RWPE2 (cell line): ENCODE data around the gene LRRC28.

Source experiments
- ATAC-seq: fragments of 200-7000 bp; cut with Tn5 transposase; 3 replicates; pipeline ENCODE4 v1.9.1; 2021; ENCODE audit warnings: low read depth
- DNase-seq: peaks from one replicate; pipeline ENCODE4 v3.0.0-alpha.2; 2020; ENCODE audit warnings: low spot score
- H3K27ac ChIP-seq: fragments of 450-650 bp; 2 replicates; pipeline ENCODE4 v1.5.1; 2017; ENCODE audit warnings: mild to moderate bottlenecking; ENCODE audit not compliant: poor library complexity, severe bottlenecking
- H3K27me3 ChIP-seq: fragments of 250-450 bp; sonication (Bioruptor Pico); 2 replicates; pipeline ENCODE4 v1.5.1; 2021; ENCODE audit warnings: mild to moderate bottlenecking, moderate library complexity; ENCODE audit not compliant: insufficient read depth, poor library complexity, severe bottlenecking
- H3K36me3 ChIP-seq: fragments of 250-450 bp; sonication (Bioruptor Pico); 2 replicates; pipeline ENCODE4 v1.5.1; 2020; ENCODE audit warnings: low read depth, mild to moderate bottlenecking, moderate library complexity
- H3K4me1 ChIP-seq: fragments of 250-450 bp; sonication (Bioruptor Pico); 2 replicates; pipeline ENCODE4 v1.5.1; 2021; ENCODE audit warnings: mild to moderate bottlenecking, moderate library complexity; ENCODE audit not compliant: insufficient read depth, poor library complexity, severe bottlenecking
- H3K4me3 ChIP-seq: fragments of 250-450 bp; sonication (Bioruptor Pico); 2 replicates; pipeline ENCODE4 v1.5.1; 2021; ENCODE audit warnings: mild to moderate bottlenecking, moderate library complexity; ENCODE audit not compliant: severe bottlenecking
- H3K9me3 ChIP-seq: fragments of 250-450 bp; sonication (Bioruptor Pico); 2 replicates; pipeline ENCODE4 v1.5.1; 2021; ENCODE audit warnings: mild to moderate bottlenecking, moderate library complexity; ENCODE audit not compliant: severe bottlenecking
- CTCF ChIP-seq: fragments of 450-650 bp; IDR thresholded peaks from one replicate; pipeline ENCODE4 v1.5.1; 2017; ENCODE audit warnings: mild to moderate bottlenecking, moderate library complexity; ENCODE audit not compliant: poor library complexity, severe bottlenecking

Gene LRRC28

DNA sequence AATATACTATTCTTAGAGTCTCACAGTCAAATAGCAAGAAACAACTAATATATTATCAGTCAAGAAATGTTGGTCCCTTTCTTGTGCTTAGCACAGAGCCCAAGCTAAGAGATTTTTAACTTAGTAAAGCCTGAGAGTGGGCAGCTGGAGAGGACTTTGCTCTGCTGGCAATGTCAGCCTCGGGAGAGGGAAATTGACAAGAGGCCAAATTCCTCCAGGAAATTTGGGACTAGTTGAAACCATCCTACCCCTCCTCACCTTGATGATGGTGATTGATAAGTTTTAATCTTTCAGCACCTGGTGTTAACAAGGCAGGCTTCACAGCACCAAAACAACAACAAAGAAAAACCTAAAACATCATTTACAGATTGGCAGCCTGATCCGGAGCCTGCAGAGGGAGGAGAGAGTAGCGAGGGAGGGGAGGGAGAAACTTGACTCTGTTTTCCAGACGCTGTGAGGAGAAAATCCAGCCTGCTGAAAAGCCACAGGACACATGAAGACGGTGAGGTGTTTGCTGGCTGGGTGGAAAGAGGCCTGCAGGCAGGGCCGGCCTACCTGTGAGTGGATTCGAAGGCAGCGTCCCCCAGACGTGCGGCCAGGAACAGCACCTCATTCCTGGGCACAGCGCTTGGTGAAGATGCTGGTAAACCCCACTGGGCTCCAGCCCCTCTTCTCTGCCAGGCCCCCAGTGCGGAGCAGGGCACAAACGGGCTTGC, 150.9 kb downstream of the LRRC28 start:
- ATAC-seq, result no peak
- DNase-seq, result no peak

GRCh38 chr15:99403597-99403996, 152.3 kb downstream of the LRRC28 start:
- DNase-seq, result no peak
- Histone ChIP-seq H3K27ac (no peak overlapping the region), H3K9me3 (no peaks in the 10 kb centered on the region), H3K27me3 (no peaks in the 10 kb centered on the region), H3K36me3 (no peaks in the 10 kb centered on the region), H3K4me3 (no peak overlapping the region), H3K4me1 (no peaks in the 10 kb centered on the region)
- TF ChIP-seq CTCF, result no peak
- ATAC-seq, result no peak

More for the DNA sequence above, 150.9 kb downstream of the LRRC28 start:
- TF ChIP-seq CTCF, result no peak
- no peaks in the 10 kb centered on the region for H3K4me1 ChIP-seq
- no peak overlapping the region for H3K27ac ChIP-seq
- H3K4me3 ChIP-seq, result no peak overlapping the region
- no peaks in the 10 kb centered on the region for H3K9me3 ChIP-seq
- no peaks in the 10 kb centered on the region for H3K36me3 ChIP-seq
- H3K27me3 ChIP-seq, result no peaks in the 10 kb centered on the region

DNA sequence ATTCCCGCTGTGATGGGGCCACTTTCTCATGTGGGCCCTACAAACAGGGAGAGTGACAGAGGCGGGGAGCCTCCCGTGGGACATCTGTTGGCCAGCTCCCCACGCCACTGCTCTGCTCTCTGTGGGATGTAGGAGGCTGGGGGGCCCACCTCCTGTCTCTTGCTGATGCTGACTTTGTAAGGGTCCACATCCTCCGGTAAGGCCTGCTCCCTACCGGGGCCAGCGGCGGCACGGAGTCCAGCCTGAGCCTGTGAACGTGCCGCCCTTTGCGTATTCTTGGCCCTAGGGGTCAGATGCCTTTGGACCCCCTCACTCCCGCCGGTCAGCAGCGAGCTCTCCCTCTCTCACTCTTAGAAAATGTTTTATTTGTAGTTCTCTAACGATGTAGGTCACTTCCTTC, 153.2 kb downstream of the LRRC28 start:
- Histone ChIP-seq H3K27me3 (no peaks in the 10 kb centered on the region), H3K36me3 (no peaks in the 10 kb centered on the region), H3K27ac (no peak overlapping the region), H3K4me3 (no peak overlapping the region), H3K9me3 (no peaks in the 10 kb centered on the region), H3K4me1 (no peaks in the 10 kb centered on the region)
- no peak for TF ChIP-seq CTCF
- ATAC-seq (no peak), DNase-seq (no peak)

DNA sequence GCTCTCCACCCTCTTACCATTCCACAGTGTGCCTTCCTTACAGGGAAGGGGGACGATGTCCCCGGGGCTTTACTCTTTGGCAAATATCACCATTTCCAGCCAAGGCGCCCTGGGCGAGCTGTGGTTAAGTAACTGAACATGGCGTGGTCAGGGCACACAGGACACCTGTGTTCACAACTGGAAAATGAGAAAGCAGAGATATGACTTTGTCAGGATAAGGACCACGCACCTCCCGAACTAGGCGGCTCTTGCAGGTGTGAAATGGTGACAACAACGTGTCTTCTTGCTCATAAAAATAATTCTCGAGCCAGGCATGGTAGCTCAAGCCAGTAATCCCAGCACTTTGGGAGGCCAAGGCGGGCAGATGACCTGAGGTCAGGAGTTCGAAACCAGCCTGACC, 154.8 kb downstream of the LRRC28 start:
- H3K4me3 ChIP-seq, result no peak overlapping the region
- no peaks in the 10 kb centered on the region for H3K9me3 ChIP-seq
- no peak for ATAC-seq
- no peaks in the 10 kb centered on the region for H3K27me3 ChIP-seq
- no peaks in the 10 kb centered on the region for H3K36me3 ChIP-seq
- no peaks in the 10 kb centered on the region for H3K4me1 ChIP-seq
- no peak for DNase-seq
- no peak for TF ChIP-seq CTCF
- no peak overlapping the region for H3K27ac ChIP-seq

- Histone ChIP-seq H3K4me3 (no peak overlapping the region), H3K9me3 (no peaks in the 10 kb centered on the region), H3K27ac (no peak overlapping the region), H3K36me3 (no peaks in the 10 kb centered on the region), H3K4me1 (no peaks in the 10 kb centered on the region), H3K27me3 (no peaks in the 10 kb centered on the region)
- no peak for DNase-seq
- no peak for TF ChIP-seq CTCF
- no peak for ATAC-seq
Measured at GRCh38 chr15:99406716-99407487, 155.6 kb downstream of the LRRC28 start.
